ENCODE measurements around the gene PCGF3.

PCGF3 gene

DNA sequence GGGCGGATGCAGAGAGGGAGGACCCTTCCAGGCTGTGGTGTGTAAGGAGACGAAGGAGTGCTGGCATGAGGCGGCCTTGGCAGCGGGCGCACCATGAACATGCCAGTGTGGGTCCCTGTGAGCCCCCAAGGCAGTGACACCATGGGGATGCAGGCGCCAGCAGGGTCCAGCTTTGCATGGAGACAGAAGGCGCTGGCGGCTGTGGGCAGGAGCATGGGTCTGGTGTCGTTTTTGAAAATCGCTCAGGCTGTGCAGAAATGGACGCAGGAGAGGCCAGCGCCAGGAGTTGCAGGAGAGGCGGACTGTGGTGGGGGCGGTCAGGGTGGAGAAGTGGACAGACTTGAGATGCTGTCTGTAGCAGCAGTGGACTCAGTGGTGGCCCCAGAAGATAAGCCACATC, 56.1 kb downstream of the PCGF3 start:
- TF ChIP-seq, protein P1, sequence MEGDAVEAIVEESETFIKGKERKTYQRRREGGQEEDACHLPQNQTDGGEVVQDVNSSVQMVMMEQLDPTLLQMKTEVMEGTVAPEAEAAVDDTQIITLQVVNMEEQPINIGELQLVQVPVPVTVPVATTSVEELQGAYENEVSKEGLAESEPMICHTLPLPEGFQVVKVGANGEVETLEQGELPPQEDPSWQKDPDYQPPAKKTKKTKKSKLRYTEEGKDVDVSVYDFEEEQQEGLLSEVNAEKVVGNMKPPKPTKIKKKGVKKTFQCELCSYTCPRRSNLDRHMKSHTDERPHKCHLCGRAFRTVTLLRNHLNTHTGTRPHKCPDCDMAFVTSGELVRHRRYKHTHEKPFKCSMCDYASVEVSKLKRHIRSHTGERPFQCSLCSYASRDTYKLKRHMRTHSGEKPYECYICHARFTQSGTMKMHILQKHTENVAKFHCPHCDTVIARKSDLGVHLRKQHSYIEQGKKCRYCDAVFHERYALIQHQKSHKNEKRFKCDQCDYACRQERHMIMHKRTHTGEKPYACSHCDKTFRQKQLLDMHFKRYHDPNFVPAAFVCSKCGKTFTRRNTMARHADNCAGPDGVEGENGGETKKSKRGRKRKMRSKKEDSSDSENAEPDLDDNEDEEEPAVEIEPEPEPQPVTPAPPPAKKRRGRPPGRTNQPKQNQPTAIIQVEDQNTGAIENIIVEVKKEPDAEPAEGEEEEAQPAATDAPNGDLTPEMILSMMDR (IDR thresholded peaks at IDR 0.05), result no peak

DNA sequence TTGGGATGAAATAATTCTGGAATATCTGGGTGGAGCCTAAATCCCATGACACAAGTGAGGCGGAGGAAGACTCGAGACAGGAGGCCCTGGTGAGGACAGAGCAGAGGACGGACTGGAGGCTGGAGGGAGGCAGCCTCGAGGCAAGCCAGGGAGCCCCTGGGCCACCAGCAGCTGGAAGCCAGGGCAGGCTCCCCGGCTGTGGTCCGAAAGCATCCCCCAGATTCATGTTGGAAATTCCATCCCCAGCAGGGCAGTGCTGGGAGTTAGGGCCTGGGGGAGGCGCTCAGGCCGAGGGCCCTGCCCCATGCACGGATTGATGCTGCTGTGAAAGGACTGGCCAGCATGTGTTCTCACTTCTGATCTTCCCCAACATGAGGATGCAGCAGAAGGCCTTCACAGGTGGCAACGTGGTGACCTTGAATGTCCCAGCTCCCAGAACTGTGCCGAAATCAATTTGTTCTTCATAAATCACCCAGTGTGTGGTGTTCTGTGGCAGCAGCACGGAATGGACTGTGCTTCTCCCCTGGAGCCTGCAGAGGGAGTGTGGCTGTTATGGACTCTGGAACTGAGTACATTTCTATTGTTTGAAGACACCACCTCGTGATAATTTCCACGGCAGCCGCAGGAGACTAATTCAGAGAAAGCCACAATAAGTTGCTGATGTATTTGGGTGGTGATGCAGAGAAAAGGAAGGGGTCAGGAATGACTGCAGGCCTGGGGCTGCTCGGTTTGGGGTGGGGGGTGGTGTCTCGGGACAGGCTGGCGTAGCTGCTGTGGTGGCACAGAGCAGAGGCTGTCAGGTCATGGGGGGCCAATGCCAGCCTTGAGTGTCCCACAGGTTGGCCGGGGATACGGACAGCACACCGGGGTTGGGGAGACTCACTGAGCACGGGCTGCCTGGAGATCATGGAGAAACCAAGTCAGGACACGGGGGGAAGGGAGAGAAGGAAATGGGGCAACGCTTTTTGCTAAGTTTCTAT, 56.9 kb downstream of the PCGF3 start:
- TF ChIP-seq, protein P1 (IDR thresholded peaks at IDR 0.05), result peak; percentile 44; the same call in 1 of the 2 replicates

DNA sequence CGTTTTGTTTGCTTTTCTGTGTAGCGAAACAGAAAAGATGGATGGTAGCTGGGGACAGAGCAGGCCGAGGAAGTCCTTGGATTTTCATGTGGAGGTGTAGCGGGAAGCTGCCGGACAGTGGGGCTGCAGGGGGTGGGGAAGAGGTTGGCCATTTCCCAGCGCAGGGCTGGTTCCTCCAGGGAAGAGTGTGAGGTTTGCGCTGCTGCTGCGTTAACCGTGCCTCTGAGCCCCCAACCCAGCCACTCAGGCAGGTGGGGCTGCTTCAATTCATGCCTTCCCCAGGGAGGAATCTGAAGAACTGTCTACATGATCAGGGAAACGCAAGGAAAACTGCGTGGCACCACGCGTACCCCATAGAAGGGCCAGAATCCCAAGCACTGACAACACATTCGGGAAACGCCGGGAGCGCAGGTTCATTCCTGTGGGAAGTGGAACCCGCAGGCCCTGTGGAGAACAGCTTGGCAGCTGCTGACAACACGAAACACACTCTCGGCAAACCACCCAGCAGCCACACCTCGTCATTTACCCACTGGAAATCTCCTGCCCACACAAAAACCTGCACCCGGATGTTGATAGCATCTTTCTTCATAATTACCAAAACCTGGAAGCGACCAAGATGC, 57.7 kb downstream of the PCGF3 start:
- TF ChIP-seq, protein P1 (IDR thresholded peaks at IDR 0.05), result no peak

DNA sequence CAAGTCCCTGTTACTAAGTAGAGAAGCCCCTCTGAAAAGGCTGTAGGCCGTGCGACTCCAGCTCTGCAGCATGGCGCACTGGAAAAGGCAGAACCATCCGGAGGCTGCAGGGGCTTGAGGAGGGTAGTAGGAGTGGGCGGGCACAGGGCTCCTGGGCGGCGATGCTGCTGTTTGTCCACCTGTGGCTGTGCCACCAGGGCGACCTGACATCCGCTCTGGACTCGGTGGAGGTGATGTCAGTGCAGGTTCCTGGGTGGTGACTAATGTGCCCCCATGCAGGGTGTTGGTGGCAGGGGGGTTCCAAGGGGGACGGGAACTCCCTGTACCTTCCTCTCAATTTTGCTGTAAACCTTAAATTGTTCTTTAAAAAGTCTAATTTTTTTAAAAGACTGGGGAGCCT, 58.3 kb downstream of the PCGF3 start:
- TF ChIP-seq, protein P1 (IDR thresholded peaks at IDR 0.05), result no peak

DNA sequence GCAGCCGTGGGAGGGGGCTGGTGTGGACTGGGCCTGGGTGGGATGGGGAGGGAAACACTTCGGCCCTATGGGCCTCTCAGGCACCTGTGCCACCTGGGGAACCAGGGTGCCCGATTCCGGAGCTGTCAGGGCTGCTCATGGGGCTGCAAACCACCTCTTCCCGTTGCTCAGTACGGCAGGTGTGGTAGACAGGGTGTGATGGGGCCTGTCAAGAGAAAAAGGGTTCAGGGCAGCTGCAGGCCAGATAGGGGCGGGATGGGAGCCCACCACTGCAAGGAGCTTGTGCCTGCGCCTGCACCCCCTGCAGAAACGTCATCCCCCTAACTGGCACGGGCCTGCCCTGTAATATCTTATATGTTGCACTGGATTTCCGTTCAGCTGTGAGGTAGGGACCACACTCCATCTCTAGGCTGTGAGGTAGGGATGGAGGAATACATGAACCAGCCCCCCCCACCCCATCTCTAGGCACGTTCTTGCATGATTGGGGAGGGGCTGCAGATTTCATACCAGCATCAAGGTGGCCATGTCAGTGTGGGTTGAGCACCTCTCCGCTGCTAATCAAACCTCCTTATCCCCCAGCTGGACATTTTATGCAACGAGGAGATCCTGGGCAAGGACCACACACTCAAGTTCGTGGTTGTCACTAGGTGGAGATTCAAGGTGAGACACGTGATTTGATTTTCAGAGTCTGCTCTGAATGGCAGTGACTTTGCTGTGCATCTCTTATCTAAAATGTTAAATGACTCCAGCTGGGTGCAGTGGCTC, 59.0 kb downstream of the PCGF3 start:
- TF ChIP-seq, protein P1 (IDR thresholded peaks at IDR 0.05), result no peak

DNA sequence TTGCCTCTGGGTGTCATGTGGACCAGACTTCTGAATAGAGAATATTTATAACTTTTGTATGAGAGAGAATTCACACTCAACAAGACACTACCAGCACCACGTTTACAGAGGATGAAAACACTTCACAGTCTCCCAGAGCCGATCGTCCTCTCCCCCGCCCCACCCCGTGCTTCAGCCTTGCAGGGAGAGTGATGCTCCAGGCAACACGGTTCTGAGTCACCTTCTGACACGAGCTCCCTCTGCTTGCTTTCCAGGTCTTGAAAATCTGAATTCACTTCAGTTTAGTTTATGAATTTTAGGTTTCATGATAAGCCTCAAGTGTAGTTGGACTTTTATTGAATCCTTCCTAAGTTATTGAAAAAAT, 60.5 kb downstream of the PCGF3 start:
- TF ChIP-seq, protein P1 (IDR thresholded peaks at IDR 0.05), result no peak

DNA sequence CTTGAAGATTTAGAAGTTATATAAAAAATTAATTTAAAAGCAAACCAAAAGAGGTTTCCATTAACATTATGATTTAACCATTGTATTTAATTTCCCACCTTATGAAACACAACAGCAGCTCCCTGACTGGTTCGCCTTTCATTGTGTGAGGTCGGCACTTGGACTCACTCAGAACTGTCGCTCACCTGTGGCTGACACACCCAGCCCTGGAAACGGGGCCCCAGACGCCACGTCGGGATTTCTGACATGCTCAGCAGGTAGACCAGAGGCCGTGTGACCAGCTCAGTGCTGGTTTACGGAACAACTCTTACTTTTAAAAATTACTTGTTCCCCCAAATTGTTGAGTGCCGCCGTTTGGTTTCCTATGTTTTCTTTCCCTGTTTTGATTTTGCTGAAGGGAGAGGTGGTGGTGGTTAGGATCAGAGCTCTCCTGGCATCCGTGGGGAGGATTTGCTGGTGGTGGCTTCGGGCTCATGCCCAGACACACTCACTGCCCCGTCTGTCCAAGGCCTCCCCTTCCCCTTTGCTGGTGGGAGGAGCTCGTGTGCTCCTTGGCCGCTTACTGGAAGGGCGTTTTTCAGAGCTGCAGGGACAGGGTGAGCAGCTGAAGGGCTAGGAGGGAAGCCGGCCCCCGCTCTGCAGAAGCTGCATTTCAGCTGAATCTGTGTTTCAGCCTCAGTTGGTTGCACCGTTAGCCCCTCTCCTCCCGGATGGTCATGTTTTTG, 61.1 kb downstream of the PCGF3 start:
- TF ChIP-seq, protein P1 (IDR thresholded peaks at IDR 0.05), result no peak

All from LNCAP (cell line).